ENCODE measurements around the gene SKIC3. TPM values are rescaled to one million over a fixed set of nuclear protein-coding genes. Genes with fewer than 3 reads are reported as not detected.

Gene SKIC3
- polyA plus RNA-seq (2012; rRNA removed) = 27.4 and 47.5 TPM in 2 replicates
- polyA plus RNA-seq (2012; cell fraction: cytosol; rRNA removed) = 31.0 and 31.2 TPM in 2 replicates
- 37.1 and 105 TPM in 2 replicates for polyA plus RNA-seq (2012; cell fraction: nucleus; rRNA removed)

DNA sequence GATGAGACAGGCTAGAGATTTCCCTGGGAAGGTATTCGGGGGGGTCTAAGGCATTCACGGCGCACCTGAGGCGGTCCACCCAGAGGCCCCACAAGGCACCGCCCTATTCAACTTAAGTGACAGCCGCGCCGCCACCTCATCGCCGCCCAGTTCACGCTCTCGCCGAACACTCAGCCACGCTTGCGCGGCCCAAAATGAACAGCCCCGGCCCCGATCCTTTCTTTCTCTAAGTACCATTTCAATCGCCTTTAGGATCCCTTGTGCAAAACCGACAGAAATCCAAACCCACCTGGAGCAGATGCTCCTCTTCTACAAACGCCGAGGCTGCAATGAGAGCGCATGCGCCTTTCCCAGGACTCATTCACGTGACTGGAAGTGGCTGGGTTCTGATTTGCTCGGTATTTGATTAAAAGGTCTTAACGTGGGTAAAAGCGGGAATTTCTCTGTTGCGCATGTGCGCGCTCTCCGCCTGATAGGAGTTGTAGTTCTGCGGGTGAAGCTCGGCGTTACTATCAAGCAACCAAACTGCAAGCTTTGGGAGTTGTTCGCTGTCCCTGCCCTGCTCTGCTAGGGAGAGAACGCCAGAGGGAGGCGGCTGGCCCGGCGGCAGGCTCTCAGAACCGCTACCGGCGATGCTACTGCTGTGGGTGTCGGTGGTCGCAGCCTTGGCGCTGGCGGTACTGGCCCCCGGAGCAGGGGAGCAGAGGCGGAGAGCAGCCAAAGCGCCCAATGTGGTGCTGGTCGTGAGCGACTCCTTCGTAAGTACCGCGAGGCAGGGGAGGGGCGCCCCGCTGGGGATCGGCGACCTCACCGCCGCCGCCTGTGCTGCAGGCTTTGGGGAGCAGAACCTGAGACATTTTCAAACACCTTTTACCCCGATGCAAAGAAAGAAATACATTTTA lies at the start of gene SKIC3, which contains the start of gene ARSK:
Gene SKIC3, minus strand, starts transcription at position 331 of the 902 bp plus-strand sequence. CDS start 7,827 bp downstream, outside the sequence.
Gene ARSK, plus strand, starts transcription at position 455 of the 902 bp plus-strand sequence. Its CDS starts 178 bp downstream, at position 633.
- Histone ChIP-seq H3F3A (replicated peaks; ENCODE audit: insufficient read depth) (no peaks in the 10 kb centered on the region), H3K9ac (peak within 1 kb of the TSS; percentile 67), H3K4me2 (peak within 1 kb of the TSS; percentile 77), H3K9me2 (no peaks in the 10 kb centered on the region), H4K20me1 (ENCODE audit: insufficient read depth) (no peaks in the 10 kb centered on the region), H3K79me2 (ENCODE audit: insufficient read depth) (peaks cover 55% of the 10 kb centered on the region), H3K4me1 (ENCODE audit: control insufficient read depth in 1 of 2, insufficient read depth in 2 of 2, low read depth in 1 of 2, low read length in 1 of 2) (peaks cover 10 to 16% of the 10 kb centered on the region in 2 experiments; a peak in 3 of 4 replicates), H2AFZ (ENCODE audit: low read depth) (peak within 1 kb of the TSS; percentile 92), H3K9me3 (no peaks in the 10 kb centered on the region), H3K4me3 (ENCODE audit: low read depth in 2 of 2, low read length in 1 of 2) (peak within 1 kb of the TSS; percentile 81 to 92), H3K27me3 (ENCODE audit: insufficient read depth) (no peaks in the 10 kb centered on the region), H3K36me3 (replicated peaks in 1 of 2; ENCODE audit: control insufficient read depth in 1 of 2, insufficient read depth in 2 of 2, low read length in 1 of 2) (peaks cover 9 to 21% of the 10 kb centered on the region in 2 experiments), H3K27ac (ENCODE audit: low read depth in 2 of 2, low read length in 1 of 2) (peak within 1 kb of the TSS; percentile 68 to 80)
- ChIA-PET POLR2A (interaction anchor here (1.0 kb wide), 1 partner anchor 9 kb away, joined by 3 read pairs; no protein-coding TSS in a partner anchor), CTCF (interaction anchor here (0.6 kb wide), 1 partner anchor 9 kb away, joined by 3 read pairs; no protein-coding TSS in a partner anchor)
- 0% methylated on average over 43 of the region's 63 CpGs for WGBS (ENCODE audit: low lambda C conversion rate)
- peak; percentile 92 for DNase-seq
- TF ChIP-seq POLR2AphosphoS5 (IDR thresholded peaks at IDR 0.05; ENCODE audit: low read depth, low read length) (peak; percentile 86), CTCF (IDR thresholded peaks at IDR 0.05) (peak; percentile 44), RXRA (IDR thresholded peaks at IDR 0.05; ENCODE audit: borderline replicate concordance, low read depth) (no peak), YY1 (IDR thresholded peaks at IDR 0.05; ENCODE audit: low read depth) (peak; percentile 60; the same call in 1 of the 2 replicates), MXI1 (IDR thresholded peaks at IDR 0.05; ENCODE audit: low read depth, low read length) (peak; percentile 89), CHD2 (IDR thresholded peaks at IDR 0.05; ENCODE audit: low read length, partially characterized antibody) (peak; percentile 82), RAD21 (IDR thresholded peaks at IDR 0.05; ENCODE audit: low read length) (peak; percentile 13; the same call in 1 of the 2 replicates), MAX (IDR thresholded peaks at IDR 0.05; ENCODE audit: low read depth) (peak; percentile 90), RFX5 (IDR thresholded peaks at IDR 0.05; ENCODE audit: low read length) (no peak), SMC3 (IDR thresholded peaks at IDR 0.05; ENCODE audit: low read depth, low read length) (0 out of 2 replicates have a peak, but pooled peaks have one; percentile 20), FOXJ3 (CRISPR knock-in tag; IDR thresholded peaks at IDR 0.05) (no peak), GATA2 (CRISPR knock-in tag; IDR thresholded peaks at IDR 0.05) (no peak), FOSL2 (IDR thresholded peaks at IDR 0.05; ENCODE audit: borderline replicate concordance, low read depth) (no peak), REST (IDR thresholded peaks at IDR 0.05; ENCODE audit: low read depth, low read length) (0 out of 2 replicates have a peak, but pooled peaks have one; percentile 7), JUND (IDR thresholded peaks at IDR 0.05) (no peak), RCOR1 (IDR thresholded peaks at IDR 0.05; ENCODE audit: low read length) (no peak), NFIC (IDR thresholded peaks at IDR 0.05; ENCODE audit: borderline replicate concordance) (no peak), ELF1 (IDR thresholded peaks at IDR 0.05) (peak; percentile 38; the same call in 1 of the 2 replicates), NRF1 (IDR thresholded peaks at IDR 0.05; ENCODE audit: low read depth, low read length) (peak; percentile 99), MEF2A (IDR thresholded peaks at IDR 0.05; ENCODE audit: borderline replicate concordance, low read depth) (no peak), GABPA (IDR thresholded peaks at IDR 0.05; ENCODE audit: low read depth) (peak; percentile 45; the same call in 1 of the 2 replicates)
- TF ChIP-seq, protein P1, sequence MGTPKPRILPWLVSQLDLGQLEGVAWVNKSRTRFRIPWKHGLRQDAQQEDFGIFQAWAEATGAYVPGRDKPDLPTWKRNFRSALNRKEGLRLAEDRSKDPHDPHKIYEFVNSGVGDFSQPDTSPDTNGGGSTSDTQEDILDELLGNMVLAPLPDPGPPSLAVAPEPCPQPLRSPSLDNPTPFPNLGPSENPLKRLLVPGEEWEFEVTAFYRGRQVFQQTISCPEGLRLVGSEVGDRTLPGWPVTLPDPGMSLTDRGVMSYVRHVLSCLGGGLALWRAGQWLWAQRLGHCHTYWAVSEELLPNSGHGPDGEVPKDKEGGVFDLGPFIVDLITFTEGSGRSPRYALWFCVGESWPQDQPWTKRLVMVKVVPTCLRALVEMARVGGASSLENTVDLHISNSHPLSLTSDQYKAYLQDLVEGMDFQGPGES (IDR thresholded peaks at IDR 0.05; ENCODE audit: low read depth, low read length) = no peak
- TF ChIP-seq, protein P2, sequence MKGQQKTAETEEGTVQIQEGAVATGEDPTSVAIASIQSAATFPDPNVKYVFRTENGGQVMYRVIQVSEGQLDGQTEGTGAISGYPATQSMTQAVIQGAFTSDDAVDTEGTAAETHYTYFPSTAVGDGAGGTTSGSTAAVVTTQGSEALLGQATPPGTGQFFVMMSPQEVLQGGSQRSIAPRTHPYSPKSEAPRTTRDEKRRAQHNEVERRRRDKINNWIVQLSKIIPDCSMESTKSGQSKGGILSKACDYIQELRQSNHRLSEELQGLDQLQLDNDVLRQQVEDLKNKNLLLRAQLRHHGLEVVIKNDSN (IDR thresholded peaks at IDR 0.05; ENCODE audit: borderline replicate concordance, low read depth) = peak; percentile 94
- TF ChIP-seq, protein P3, sequence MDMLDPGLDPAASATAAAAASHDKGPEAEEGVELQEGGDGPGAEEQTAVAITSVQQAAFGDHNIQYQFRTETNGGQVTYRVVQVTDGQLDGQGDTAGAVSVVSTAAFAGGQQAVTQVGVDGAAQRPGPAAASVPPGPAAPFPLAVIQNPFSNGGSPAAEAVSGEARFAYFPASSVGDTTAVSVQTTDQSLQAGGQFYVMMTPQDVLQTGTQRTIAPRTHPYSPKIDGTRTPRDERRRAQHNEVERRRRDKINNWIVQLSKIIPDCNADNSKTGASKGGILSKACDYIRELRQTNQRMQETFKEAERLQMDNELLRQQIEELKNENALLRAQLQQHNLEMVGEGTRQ (IDR thresholded peaks at IDR 0.05; ENCODE audit: borderline replicate concordance, low read depth, low read length) = peak; percentile 71
